Germinal center (tissue), 1 donor: ENCODE measurements around the gene PEX12.
"Not testable (repeated sequence)": the region's sequence is repeated elsewhere in the genome, so short reads cannot be mapped to it uniquely, and the experiment has no call there.

Experiments
- DNase-seq: peaks from one replicate; pipeline ENCODE4 v3.0.0; 2012; ENCODE audit warnings: mixed read lengths, low spot score

Gene PEX12

GRCh38 chr17:35535406-35535805 is 43.0 kb downstream of the PEX12 start:
- DNase-seq = not testable (repeated sequence)

- no peak for DNase-seq
Observed at GRCh38 chr17:35534576-35535093, 43.7 kb downstream of the PEX12 start.

GRCh38 chr17:35531160-35531559 is 47.2 kb downstream of the PEX12 start:
- no peak for DNase-seq

DNA sequence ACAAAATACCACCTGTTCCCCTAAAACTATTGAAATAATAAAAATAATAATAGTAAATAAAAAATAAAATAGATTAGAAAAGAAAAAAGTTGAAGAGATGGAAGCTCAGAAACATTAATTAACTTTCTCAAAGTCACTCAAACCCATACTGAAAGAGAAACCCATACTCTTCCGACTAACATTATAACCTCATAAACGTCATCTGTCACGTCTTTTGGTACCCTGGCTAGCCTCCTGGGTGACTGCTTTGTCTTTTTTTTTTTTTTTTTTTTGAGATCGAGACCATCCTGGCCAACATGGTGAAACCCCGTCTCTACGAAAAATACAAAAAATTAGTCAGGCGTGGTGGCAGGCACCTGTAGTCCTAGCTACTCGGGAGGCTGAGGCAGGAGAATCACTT is 48.5 kb downstream of the PEX12 start:
- no peak for DNase-seq

- not testable (repeated sequence) for DNase-seq
Observed at GRCh38 chr17:35529326-35529725, 49.0 kb downstream of the PEX12 start.
